Measurements from ENCODE around the gene PPP1R1A.

DNA sequence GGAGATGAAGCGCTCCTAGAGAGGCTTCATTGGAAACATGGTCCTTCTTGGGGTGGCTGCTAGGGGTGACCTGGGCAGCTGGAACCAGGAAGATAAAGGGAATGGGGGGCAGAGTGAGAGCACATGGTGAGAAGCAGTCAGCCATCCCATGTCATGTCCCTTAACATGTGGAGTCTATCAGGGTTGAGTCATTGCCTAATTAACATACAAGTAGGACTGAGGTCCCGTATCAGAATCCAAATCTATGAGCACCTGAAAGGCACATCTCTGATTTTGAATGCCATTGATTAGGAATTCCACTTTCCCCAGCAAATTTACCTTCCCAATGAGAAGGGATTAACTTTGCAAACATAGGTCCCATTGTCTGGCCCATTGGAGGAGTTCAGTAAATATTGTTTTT lies 20.3 kb upstream of the PPP1R1A start:
- TF ChIP-seq TAF1 (IDR thresholded peaks at IDR 0.05; ENCODE audit: low read depth) (no peak), CEBPB (IDR thresholded peaks at IDR 0.05) (no peak), TEAD4 (IDR thresholded peaks at IDR 0.05) (no peak), RAD21 (IDR thresholded peaks at IDR 0.05; ENCODE audit: low read depth) (no peak), EGR1 (IDR thresholded peaks at IDR 0.05) (no peak), ZBTB7A (IDR thresholded peaks at IDR 0.05; ENCODE audit: low read depth) (no peak), EP300 (IDR thresholded peaks at IDR 0.05; ENCODE audit: borderline replicate concordance) (no peak), CREB1 (IDR thresholded peaks at IDR 0.05; ENCODE audit: low read depth) (no peak)
- TF ChIP-seq, protein P1, sequence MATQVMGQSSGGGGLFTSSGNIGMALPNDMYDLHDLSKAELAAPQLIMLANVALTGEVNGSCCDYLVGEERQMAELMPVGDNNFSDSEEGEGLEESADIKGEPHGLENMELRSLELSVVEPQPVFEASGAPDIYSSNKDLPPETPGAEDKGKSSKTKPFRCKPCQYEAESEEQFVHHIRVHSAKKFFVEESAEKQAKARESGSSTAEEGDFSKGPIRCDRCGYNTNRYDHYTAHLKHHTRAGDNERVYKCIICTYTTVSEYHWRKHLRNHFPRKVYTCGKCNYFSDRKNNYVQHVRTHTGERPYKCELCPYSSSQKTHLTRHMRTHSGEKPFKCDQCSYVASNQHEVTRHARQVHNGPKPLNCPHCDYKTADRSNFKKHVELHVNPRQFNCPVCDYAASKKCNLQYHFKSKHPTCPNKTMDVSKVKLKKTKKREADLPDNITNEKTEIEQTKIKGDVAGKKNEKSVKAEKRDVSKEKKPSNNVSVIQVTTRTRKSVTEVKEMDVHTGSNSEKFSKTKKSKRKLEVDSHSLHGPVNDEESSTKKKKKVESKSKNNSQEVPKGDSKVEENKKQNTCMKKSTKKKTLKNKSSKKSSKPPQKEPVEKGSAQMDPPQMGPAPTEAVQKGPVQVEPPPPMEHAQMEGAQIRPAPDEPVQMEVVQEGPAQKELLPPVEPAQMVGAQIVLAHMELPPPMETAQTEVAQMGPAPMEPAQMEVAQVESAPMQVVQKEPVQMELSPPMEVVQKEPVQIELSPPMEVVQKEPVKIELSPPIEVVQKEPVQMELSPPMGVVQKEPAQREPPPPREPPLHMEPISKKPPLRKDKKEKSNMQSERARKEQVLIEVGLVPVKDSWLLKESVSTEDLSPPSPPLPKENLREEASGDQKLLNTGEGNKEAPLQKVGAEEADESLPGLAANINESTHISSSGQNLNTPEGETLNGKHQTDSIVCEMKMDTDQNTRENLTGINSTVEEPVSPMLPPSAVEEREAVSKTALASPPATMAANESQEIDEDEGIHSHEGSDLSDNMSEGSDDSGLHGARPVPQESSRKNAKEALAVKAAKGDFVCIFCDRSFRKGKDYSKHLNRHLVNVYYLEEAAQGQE (IDR thresholded peaks at IDR 0.05; ENCODE audit: low read depth) = no peak
- TF ChIP-seq, protein P2, sequence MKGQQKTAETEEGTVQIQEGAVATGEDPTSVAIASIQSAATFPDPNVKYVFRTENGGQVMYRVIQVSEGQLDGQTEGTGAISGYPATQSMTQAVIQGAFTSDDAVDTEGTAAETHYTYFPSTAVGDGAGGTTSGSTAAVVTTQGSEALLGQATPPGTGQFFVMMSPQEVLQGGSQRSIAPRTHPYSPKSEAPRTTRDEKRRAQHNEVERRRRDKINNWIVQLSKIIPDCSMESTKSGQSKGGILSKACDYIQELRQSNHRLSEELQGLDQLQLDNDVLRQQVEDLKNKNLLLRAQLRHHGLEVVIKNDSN (IDR thresholded peaks at IDR 0.05) = no peak
